HG03378 (cell line): ENCODE data around the gene UNG.
A peak's percentile ranks its signal among the peaks of the same experiment; 100 is the strongest.

Experiments
- ATAC-seq: cut with Tn5 transposase; IDR thresholded peaks from one replicate; pipeline ENCODE4 v1.9.1; 2021; ENCODE audit warnings: mild to moderate bottlenecking, moderate library complexity; ENCODE audit not compliant: unreplicated experiment

UNG gene

GRCh38 chr12:109088818-109089217, 8.6 kb upstream of the UNG start:
- ATAC-seq = no peak

- no peak for ATAC-seq
These were observed 7.7 kb upstream of the UNG start for GRCh38 chr12:109089683-109090082.

- no peak for ATAC-seq
These were observed 4.8 kb upstream of the UNG start for GRCh38 chr12:109092497-109093021.

GRCh38 chr12:109093022-109093918, 4.1 kb upstream of the UNG start, which contains the start of gene ALKBH2:
Gene ALKBH2, minus strand, starts transcription at chr12:109093472. Its CDS starts 686 bp downstream, at chr12:109092786.
- ATAC-seq = peak; percentile 61

GRCh38 chr12:109097140-109097434, 310 bp upstream of the UNG start:
- ATAC-seq = no peak

GRCh38 chr12:109098183-109098604, 797 bp downstream of the UNG start:
- ATAC-seq = peak; percentile 29

- no peak for ATAC-seq
These were observed 1.3 kb downstream of the UNG start for GRCh38 chr12:109098651-109099050.

GRCh38 chr12:109099431-109100020, 2.1 kb downstream of the UNG start:
- no peak for ATAC-seq

- no peak for ATAC-seq
These were observed 3.3 kb downstream of the UNG start for GRCh38 chr12:109100741-109101140.

GRCh38 chr12:109102491-109102890, 5.1 kb downstream of the UNG start:
- no peak for ATAC-seq

- no peak for ATAC-seq
These were observed 7.8 kb downstream of the UNG start for GRCh38 chr12:109105176-109105575.

- ATAC-seq = no peak
These were observed 12.5 kb downstream of the UNG start for GRCh38 chr12:109109746-109110350.

- no peak for ATAC-seq
These were observed 13.6 kb downstream of the UNG start for GRCh38 chr12:109110988-109111495.

GRCh38 chr12:109112720-109113465, 15.5 kb downstream of the UNG start:
- no peak for ATAC-seq

- no peak for ATAC-seq
These were observed 16.4 kb downstream of the UNG start for GRCh38 chr12:109113661-109114321.

- no peak for ATAC-seq
These were observed 17.2 kb downstream of the UNG start for GRCh38 chr12:109114644-109115043.

GRCh38 chr12:109115404-109115757, 18.0 kb downstream of the UNG start:
- no peak for ATAC-seq

- ATAC-seq = no peak
These were observed 18.6 kb downstream of the UNG start, which contains the start of gene ACACB for GRCh38 chr12:109115758-109116610. Gene ACACB, plus strand, starts transcription at chr12:109116587. Its CDS starts 22,819 bp downstream, at chr12:109139406.

- no peak for ATAC-seq
These were observed 19.2 kb downstream of the UNG start for GRCh38 chr12:109116611-109116949.
